GM19452 (cell line): Measurements from ENCODE around the gene PTDSS2.
"Not testable (repeated sequence)": the region's sequence is repeated elsewhere in the genome, so short reads cannot be mapped to it uniquely, and the experiment has no call there.

Experiments used
- ATAC-seq: cut with Tn5 transposase; IDR thresholded peaks from one replicate; pipeline ENCODE4 v1.9.1; 2021; ENCODE audit not compliant: unreplicated experiment

The PTDSS2 gene

GRCh38 chr11:413120-414081, 36.7 kb upstream of the PTDSS2 start:
- no peak for ATAC-seq

GRCh38 chr11:414318-414857, 35.7 kb upstream of the PTDSS2 start:
- ATAC-seq, result no peak

- ATAC-seq, result no peak
Observed at GRCh38 chr11:415640-416041, 34.4 kb upstream of the PTDSS2 start.

GRCh38 chr11:416051-416756, 33.9 kb upstream of the PTDSS2 start:
- ATAC-seq, result no peak

GRCh38 chr11:416757-417621, 33.1 kb upstream of the PTDSS2 start:
- no peak for ATAC-seq

- ATAC-seq, result no peak
Observed at GRCh38 chr11:417652-418342, 32.3 kb upstream of the PTDSS2 start.

- no peak for ATAC-seq
Observed at GRCh38 chr11:418343-419247, 31.5 kb upstream of the PTDSS2 start.

- no peak for ATAC-seq
Observed at GRCh38 chr11:419248-420005, 30.7 kb upstream of the PTDSS2 start.

GRCh38 chr11:420054-420910, 29.8 kb upstream of the PTDSS2 start:
- no peak for ATAC-seq

GRCh38 chr11:420911-421321, 29.2 kb upstream of the PTDSS2 start:
- no peak for ATAC-seq

GRCh38 chr11:422249-422656, 27.8 kb upstream of the PTDSS2 start:
- ATAC-seq, result no peak

GRCh38 chr11:424232-424631, 25.8 kb upstream of the PTDSS2 start:
- no peak for ATAC-seq

GRCh38 chr11:424766-425165, 25.3 kb upstream of the PTDSS2 start:
- ATAC-seq, result not testable (repeated sequence)

- no peak for ATAC-seq
Observed at GRCh38 chr11:425301-425700, 24.8 kb upstream of the PTDSS2 start.

- ATAC-seq, result no peak
Observed at GRCh38 chr11:426851-427250, 23.2 kb upstream of the PTDSS2 start.

- no peak for ATAC-seq
Observed at GRCh38 chr11:428295-428694, 21.8 kb upstream of the PTDSS2 start.

GRCh38 chr11:429391-429790, 20.7 kb upstream of the PTDSS2 start:
- no peak for ATAC-seq
